TTC549 (cell line): ENCODE measurements around the gene OLFML2B.

ENCODE experiments used
- FAIRE-seq: peaks from 2 replicates; lab custom pipeline; 2012; peaks lifted over from hg19 to GRCh38; lab: Jason Lieb, UNC

The OLFML2B gene

GRCh38 chr1:161973924-161974845 is 49.5 kb downstream of the OLFML2B start:
- FAIRE-seq: no peak

- no peak for FAIRE-seq
Measured at GRCh38 chr1:161972828-161973227, 50.8 kb downstream of the OLFML2B start.

GRCh38 chr1:161970633-161971032 is 53.0 kb downstream of the OLFML2B start:
- no peak for FAIRE-seq

GRCh38 chr1:161970036-161970435 is 53.6 kb downstream of the OLFML2B start:
- FAIRE-seq: no peak

- no peak for FAIRE-seq
Measured at GRCh38 chr1:161966067-161966466, 57.6 kb downstream of the OLFML2B start.

GRCh38 chr1:161962091-161962887 is 61.4 kb downstream of the OLFML2B start:
- FAIRE-seq: no peak

- no peak for FAIRE-seq
Measured at GRCh38 chr1:161958425-161958824, 65.2 kb downstream of the OLFML2B start.

- no peak for FAIRE-seq
Measured at GRCh38 chr1:161956930-161957329, 66.7 kb downstream of the OLFML2B start.

- FAIRE-seq: no peak
Measured at GRCh38 chr1:161956097-161956496, 67.6 kb downstream of the OLFML2B start.

- no peak for FAIRE-seq
Measured at GRCh38 chr1:161955606-161956005, 68.1 kb downstream of the OLFML2B start.

- no peak for FAIRE-seq
Measured at GRCh38 chr1:161954466-161954865, 69.2 kb downstream of the OLFML2B start.

GRCh38 chr1:161954050-161954449 is 69.6 kb downstream of the OLFML2B start:
- FAIRE-seq: no peak

- FAIRE-seq: no peak
Measured at GRCh38 chr1:161953256-161953920, 70.3 kb downstream of the OLFML2B start.

GRCh38 chr1:161952607-161953172 is 71.0 kb downstream of the OLFML2B start:
- FAIRE-seq: no peak

- no peak for FAIRE-seq
Measured at GRCh38 chr1:161951646-161952045, 72.0 kb downstream of the OLFML2B start.

GRCh38 chr1:161950377-161950776 is 73.3 kb downstream of the OLFML2B start:
- FAIRE-seq: no peak

- no peak for FAIRE-seq
Measured at GRCh38 chr1:161949548-161949947, 74.1 kb downstream of the OLFML2B start.

GRCh38 chr1:161948435-161948834 is 75.2 kb downstream of the OLFML2B start:
- FAIRE-seq: peak; percentile 62

GRCh38 chr1:161946071-161946987 is 77.3 kb downstream of the OLFML2B start:
- no peak for FAIRE-seq

- FAIRE-seq: no peak
Measured at GRCh38 chr1:161945306-161946060, 78.2 kb downstream of the OLFML2B start.
